ENCODE data around the gene AKIRIN2. TPM values are rescaled to one million over a fixed set of nuclear protein-coding genes. Genes with fewer than 3 reads are reported as not detected.
A peak's percentile ranks its signal among the peaks of the same experiment; 100 is the strongest.
"Not testable (repeated sequence)": the region's sequence is repeated elsewhere in the genome, so short reads cannot be mapped to it uniquely, and the experiment has no call there.

AKIRIN2 gene
- total and polyA plus RNA-seq, 10 of the 15 experiments (the other 5 are each of a cell fraction or from before 2014, with no cell fraction given), result 12.7 to 82.2 (median 42.6) TPM

DNA sequence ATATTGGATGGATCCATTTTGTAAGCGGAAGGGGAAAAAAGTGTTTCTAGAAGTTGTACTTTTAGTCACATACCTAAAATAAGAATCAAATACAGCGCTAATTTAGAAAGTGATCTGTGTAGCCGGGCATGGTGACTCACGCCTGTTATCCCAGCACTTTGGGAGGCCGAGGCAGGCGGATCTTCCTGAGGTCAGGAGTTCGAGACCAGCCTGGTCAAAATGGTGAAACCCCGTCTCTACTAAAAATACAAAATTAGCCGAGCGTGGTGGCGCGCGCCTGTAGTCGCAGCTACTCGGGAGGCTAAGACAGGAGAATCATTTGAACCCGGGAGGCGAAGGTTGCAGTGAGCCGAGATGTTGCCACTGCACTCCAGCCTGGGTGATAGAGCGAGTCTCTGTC, 1.0 kb upstream of the AKIRIN2 start:
- ATAC-seq; FAIRE-seq; H3K9me3 ChIP-seq (replicated peaks; ENCODE audit: control insufficient read depth, insufficient read depth, low read length); BruUV-seq (replicated peaks); H4K20me1 ChIP-seq (ENCODE audit: control insufficient read depth, insufficient read depth); H3K27me3 ChIP-seq (replicated peaks in 1 of 2; ENCODE audit: control insufficient read depth in 2 of 2, insufficient read depth in 2 of 2, low read length in 1 of 2); in situ Hi-C loops (cut with MboI); H3K36me3 ChIP-seq (ENCODE audit: control insufficient read depth in 2 of 2, insufficient read depth in 2 of 2, low read length in 1 of 2); DNase-seq (ENCODE audit: low read depth, low spot score): not testable (repeated sequence)
- H3K4me1 ChIP-seq (ENCODE audit: control insufficient read depth, insufficient read depth, low read length), result peaks cover 32% of the 10 kb centered on the region
- POLR2A ChIA-PET, result interaction anchor here (0.6 to 2.7 kb wide), 15 partner anchors 10 to 383 kb away, joined by 3 to 12 read pairs (median 5); no protein-coding TSS in a partner anchor
- RAD21 ChIA-PET (ENCODE audit: unreplicated experiment), result interaction anchor here (0.7 to 3.5 kb wide), 13 partner anchors 16 to 432 kb away, joined by 3 to 29 read pairs (median 4); no protein-coding TSS in a partner anchor
- peaks cover 41% of the 10 kb centered on the region for H3K79me2 ChIP-seq (ENCODE audit: control insufficient read depth, insufficient read depth, low read length)
- 0 out of 4 replicates have a peak, but pooled peaks of 1 of the 2 experiments have one; percentile 28 for TF ChIP-seq ETV6 (conservative IDR thresholded peaks at IDR 0.05 in 1 of 2, IDR thresholded peaks at IDR 0.05 in 1 of 2; ENCODE audit: borderline replicate concordance in 1 of 2, low read depth in 1 of 2)
- TF ChIP-seq RUNX3 (IDR thresholded peaks at IDR 0.05; ENCODE audit: low read length), result peak; percentile 34; the same call in 1 of the 2 replicates
- peak; percentile 65 for TF ChIP-seq MEF2A (IDR thresholded peaks at IDR 0.05; ENCODE audit: insufficient read depth, low read depth, low read length)
- TF ChIP-seq ZNF217 (IDR thresholded peaks at IDR 0.05), result peak; percentile 27; the same call in 1 of the 2 replicates
- TF ChIP-seq JUNB (IDR thresholded peaks at IDR 0.05), result peak; percentile 72
- TF ChIP-seq HDGF (IDR thresholded peaks at IDR 0.05), result peak; percentile 64; the same call in 1 of the 2 replicates
- TF ChIP-seq, protein P1, sequence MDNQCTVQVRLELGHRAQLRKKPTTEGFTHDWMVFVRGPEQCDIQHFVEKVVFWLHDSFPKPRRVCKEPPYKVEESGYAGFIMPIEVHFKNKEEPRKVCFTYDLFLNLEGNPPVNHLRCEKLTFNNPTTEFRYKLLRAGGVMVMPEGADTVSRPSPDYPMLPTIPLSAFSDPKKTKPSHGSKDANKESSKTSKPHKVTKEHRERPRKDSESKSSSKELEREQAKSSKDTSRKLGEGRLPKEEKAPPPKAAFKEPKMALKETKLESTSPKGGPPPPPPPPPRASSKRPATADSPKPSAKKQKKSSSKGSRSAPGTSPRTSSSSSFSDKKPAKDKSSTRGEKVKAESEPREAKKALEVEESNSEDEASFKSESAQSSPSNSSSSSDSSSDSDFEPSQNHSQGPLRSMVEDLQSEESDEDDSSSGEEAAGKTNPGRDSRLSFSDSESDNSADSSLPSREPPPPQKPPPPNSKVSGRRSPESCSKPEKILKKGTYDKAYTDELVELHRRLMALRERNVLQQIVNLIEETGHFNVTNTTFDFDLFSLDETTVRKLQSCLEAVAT (IDR thresholded peaks at IDR 0.05), result peak; percentile 80
- TF ChIP-seq ATF7 (IDR thresholded peaks at IDR 0.05; ENCODE audit: low read depth), result 0 out of 2 replicates have a peak, but pooled peaks have one; percentile 8
- peak overlapping the region; percentile 88 for H3K27ac ChIP-seq (ENCODE audit: control insufficient read depth, insufficient read depth)
- peak overlapping the region; percentile 78 for H3K9ac ChIP-seq (ENCODE audit: control insufficient read depth, insufficient read depth, low read length)
- 15% methylated on average over 18 of the region's 19 CpGs for WGBS (ENCODE audit: insufficient coverage, insufficient replicate concordance, low lambda C conversion rate, missing lambda C conversion rate)
- peak overlapping the region; percentile 69 for H3K4me3 ChIP-seq
- CTCF ChIA-PET, result interaction anchor here (1.3 kb wide), 1 partner anchor 26 kb away, joined by 4 read pairs; no protein-coding TSS in a partner anchor
- peak overlapping the region; percentile 83; the same call in 1 of the 2 replicates for H2AFZ ChIP-seq (ENCODE audit: control insufficient read depth, low read depth, low read length)
- peak overlapping the region; percentile 92 for H3K4me2 ChIP-seq (ENCODE audit: control insufficient read depth, insufficient read depth)
- intact Hi-C loops (cut with micrococcal nuclease; ENCODE audit: unreplicated experiment), result loop anchor here (2.0 to 10.0 kb wide), 5 partner anchors 54 to 792 kb away; partner anchors contain the start of genes CNR1 and ZNF292
- SMC1A ChIA-PET (ENCODE audit: uncharacterized antibody, unreplicated experiment), result interaction anchor here (1.0 to 3.2 kb wide), 17 partner anchors 9 to 1049 kb away, joined by 3 to 14 read pairs (median 5); no protein-coding TSS in a partner anchor

Data from GM12878 (cell line).